HCT116 (cell line): Measurements from ENCODE around the gene SLC30A3. TPM values are rescaled to one million over a fixed set of nuclear protein-coding genes. Genes with fewer than 3 reads are reported as not detected.

ENCODE experiments used
- ATAC-seq: fragments of 200-7000 bp; cut with Tn5 transposase; 2 replicates; pipeline ENCODE4 v1.9.1; 2020; ENCODE audit warnings: mild to moderate bottlenecking, moderate library complexity
- BruUV-seq: library from RNA; stranded (reverse); fragments of 400-500 nt; replicated peaks from 2 replicates; lab custom pipeline; 2021; lab: Mats Ljungman, UMichigan
- CTCF ChIA-PET: fragments of 300-600 bp; sonication (Branson Sonifier 250); formaldehyde crosslinking; loops from one replicate; lab custom pipeline; 2021; ENCODE audit warnings: antibody characterized with exemption; lab: Charles Lee
- POLR2A ChIA-PET: fragments of 300-600, 350-600 bp; sonication (Branson Sonifier 250); formaldehyde crosslinking; loops from one replicate; lab custom pipeline; 2021; ENCODE audit warnings: antibody characterized with exemption; lab: Charles Lee
- RAD21 ChIA-PET, 2 experiments: fragments of 300-600 bp; sonication (Branson Sonifier 250); formaldehyde crosslinking; loops; one replicate each; lab custom pipeline; 2023; ENCODE audit warnings: low total read pairs in 2 of 2; ENCODE audit not compliant: uncharacterized antibody in 2 of 2, unreplicated experiment in 2 of 2, low non-redundant PET in 1 of 2; lab: Charles Lee
- DNase-seq: peaks from one replicate; pipeline ENCODE4 v3.0.0-alpha.2; 2010; ENCODE audit warnings: low read depth, low spot score
- H2AFZ ChIP-seq: fragments of 200-600 bp; shearing (Covaris generic), sonication (generic); 2 replicates; pipeline ENCODE4 v1.6.1; 2017; ENCODE audit warnings: low read depth, mixed run types, mixed read lengths, antibody characterized with exemption, low read length; ENCODE audit not compliant: poor library complexity, severe bottlenecking
- H3K27ac ChIP-seq: 2 replicates; pipeline ENCODE4 v1.5.1; 2012; ENCODE audit warnings: low read depth, low read length
- H3K27me3 ChIP-seq: fragments of 200-600 bp; sonication (generic); 2 replicates; pipeline ENCODE4 v1.6.1; 2016; ENCODE audit warnings: mixed run types, low read length, mixed read lengths; ENCODE audit not compliant: insufficient read depth
- H3K36me3 ChIP-seq, 2 experiments: fragments of 200-500 bp in 1 of 2; fragments of 200-600 bp in 1 of 2; sonication (Bioruptor generic) in 1 of 2; sonication (generic) in 1 of 2; 2 replicates each; pipeline versions ENCODE4 v1.5.1 to v1.6.1; 2014 to 2016; ENCODE audit warnings: low read length in 2 of 2, inconsistent platforms in 1 of 2, mixed read lengths in 1 of 2, mixed run types in 1 of 2; ENCODE audit not compliant: insufficient read depth in 2 of 2, control insufficient read depth in 1 of 2
- H3K4me1 ChIP-seq, 2 experiments: fragments of 200-600 bp in 1 of 2; sonication (generic) in 1 of 2; 2 replicates each; pipeline versions ENCODE4 v1.5.1 to v1.6.1; 2012 to 2017; ENCODE audit warnings: low read length in 2 of 2, inconsistent platforms in 1 of 2, mild to moderate bottlenecking in 1 of 2, mixed read lengths in 1 of 2, mixed run types in 1 of 2, moderate library complexity in 1 of 2; ENCODE audit not compliant: insufficient read depth in 2 of 2, control insufficient read depth in 1 of 2
- H3K4me2 ChIP-seq: fragments of 200-600 bp; sonication (generic); 2 replicates; pipeline ENCODE4 v1.6.1; 2017; ENCODE audit warnings: mixed run types, low read length, mixed read lengths
- H3K4me3 ChIP-seq, 2 experiments: fragments of 200-600 bp in 1 of 2; sonication (generic) in 1 of 2; replicated peaks in 1 of 2; 2 replicates each; pipeline ENCODE4 v1.5.1; 2011 to 2016; ENCODE audit warnings: low read length in 2 of 2, control low read depth in 1 of 2, low read depth in 1 of 2, mild to moderate bottlenecking in 1 of 2, mixed read lengths in 1 of 2, mixed run types in 1 of 2
- H3K79me2 ChIP-seq: fragments of 200-600 bp; sonication (generic); 2 replicates; pipeline ENCODE4 v1.6.1; 2017; ENCODE audit warnings: mild to moderate bottlenecking, mixed run types, low read length, moderate library complexity, mixed read lengths; ENCODE audit not compliant: insufficient read depth
- H3K9ac ChIP-seq: fragments of 200-600 bp; sonication (generic); 2 replicates; pipeline ENCODE4 v1.6.1; 2016; ENCODE audit warnings: low read length, mixed read lengths
- H3K9me2 ChIP-seq: fragments of 200-600 bp; sonication (generic), shearing (Covaris generic); 2 replicates; pipeline ENCODE4 v1.6.1; 2017; ENCODE audit warnings: mixed run types, mild to moderate bottlenecking, moderate library complexity; ENCODE audit not compliant: insufficient read depth
- H3K9me3 ChIP-seq, 2 experiments: fragments of 200-500 bp in 1 of 2; fragments of 200-600 bp in 1 of 2; sonication (Bioruptor generic) in 1 of 2; sonication (generic) in 1 of 2; 2 replicates each; pipeline ENCODE4 v1.6.1; 2014 to 2017; ENCODE audit warnings: low read length in 2 of 2, mixed read lengths in 2 of 2, inconsistent platforms in 1 of 2, low read depth in 1 of 2, mild to moderate bottlenecking in 1 of 2, mixed run types in 1 of 2, moderate library complexity in 1 of 2; ENCODE audit not compliant: control insufficient read depth in 1 of 2, insufficient read depth in 1 of 2
- H4K20me1 ChIP-seq: fragments of 200-600 bp; sonication (generic), shearing (Covaris generic); 2 replicates; pipeline ENCODE4 v1.6.1; 2017; ENCODE audit warnings: mixed run types, mild to moderate bottlenecking, moderate library complexity; ENCODE audit not compliant: insufficient read depth
- EGR1 ChIP-seq: IDR thresholded peaks from 2 replicates; pipeline ENCODE4 v1.6.1; 2012; ENCODE audit warnings: low read depth
- ELF1 ChIP-seq: IDR thresholded peaks from 2 replicates; pipeline ENCODE4 v1.6.1; 2012; ENCODE audit warnings: low read depth, borderline replicate concordance
- EZH2 ChIP-seq: fragments of 200-600 bp; sonication (generic); IDR thresholded peaks from 2 replicates; pipeline ENCODE4 v1.6.1; 2017; ENCODE audit warnings: antibody characterized with exemption, mixed run types
- FOSL1 ChIP-seq: IDR thresholded peaks from 2 replicates; pipeline ENCODE4 v1.6.1; 2012; ENCODE audit warnings: low read depth
- JUND ChIP-seq: IDR thresholded peaks from 2 replicates; pipeline ENCODE4 v1.6.1; 2012
- RAD21 ChIP-seq: IDR thresholded peaks from 2 replicates; pipeline ENCODE4 v1.6.1; 2012; ENCODE audit warnings: low read depth, mild to moderate bottlenecking
- SIN3A ChIP-seq: IDR thresholded peaks from 2 replicates; pipeline ENCODE4 v1.6.1; 2012; ENCODE audit warnings: low read depth
- SP1 ChIP-seq: IDR thresholded peaks from 2 replicates; pipeline ENCODE4 v1.6.1; 2012; ENCODE audit warnings: low read depth
- TCF7L2 ChIP-seq: IDR thresholded peaks from 2 replicates; pipeline ENCODE4 v1.7.0; 2011; ENCODE audit warnings: borderline replicate concordance, inconsistent platforms; ENCODE audit not compliant: insufficient read depth, insufficient read length; ENCODE audit errors: extremely low read depth
- YY1 ChIP-seq: IDR thresholded peaks from 2 replicates; pipeline ENCODE4 v1.6.1; 2011; ENCODE audit warnings: low read length, low read depth, moderate library complexity, mild to moderate bottlenecking; ENCODE audit not compliant: insufficient replicate concordance; ENCODE audit errors: extremely low read depth
- intact Hi-C: fragments of 100-400 bp; cut with micrococcal nuclease; formaldehyde crosslinking; loops from 2 replicates; pipeline ENCODE4 v1.10.0; 2022
- total RNA-seq: library from RNA; stranded (reverse); gene quantifications from one replicate; pipeline ENCODE4 v1.2.1, GENCODE V29; 2021; ENCODE audit not compliant: unreplicated experiment
- TF ChIP-seq, protein P1 (sequence below): IDR thresholded peaks from 2 replicates; pipeline ENCODE4 v1.6.1; 2012
- TF ChIP-seq, protein P2 (sequence below): IDR thresholded peaks from 2 replicates; pipeline ENCODE4 v1.6.1; 2011; ENCODE audit warnings: mild to moderate bottlenecking, low read length, moderate library complexity; ENCODE audit not compliant: insufficient replicate concordance; ENCODE audit errors: extremely low read depth

The SLC30A3 gene
- total RNA-seq, 1 experiment from 2014 or later, result 20.5 TPM

DNA sequence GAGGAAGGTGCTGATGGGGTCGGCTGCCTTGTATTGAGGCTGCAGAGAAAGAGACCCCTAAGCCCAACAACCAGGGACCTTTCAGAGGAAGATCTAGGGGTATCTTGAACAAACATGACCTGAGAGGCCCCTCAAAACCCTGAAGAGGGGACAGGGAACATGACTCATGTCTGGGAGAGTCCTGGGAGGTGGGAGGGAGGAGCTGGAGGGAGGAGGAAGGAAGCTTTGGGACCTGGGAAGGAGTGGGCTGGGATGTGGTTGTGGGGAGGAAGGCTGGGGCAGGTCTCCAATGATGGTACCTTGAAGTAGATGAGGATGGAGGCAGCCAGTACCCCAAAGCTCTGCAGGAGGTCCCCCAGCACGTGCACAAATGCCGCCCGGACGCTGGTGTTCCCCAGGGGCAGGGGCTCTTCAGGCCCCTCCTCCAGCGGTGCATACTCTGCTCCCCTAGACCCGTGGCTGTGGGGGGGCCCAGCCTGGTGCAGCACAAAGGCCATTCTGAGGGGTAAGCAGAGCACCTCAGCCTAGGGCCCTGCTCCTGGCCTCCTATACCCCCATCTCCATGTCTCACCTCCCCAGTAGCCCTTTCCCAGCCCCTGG lies 5.9 kb downstream of the SLC30A3 start:
- H2AFZ ChIP-seq, result no peak overlapping the region
- ChIA-PET RAD21 (no interaction called here), CTCF (no interaction called here), POLR2A (no interaction called here)
- H3K4me2 ChIP-seq, result no peak overlapping the region
- peaks cover 6 to 9% of the 10 kb centered on the region in 2 experiments; a peak in 2 of 4 replicates for H3K4me1 ChIP-seq
- BruUV-seq, result no TSS peak
- intact Hi-C loops, result no loop called here
- peaks cover 5% of the 10 kb centered on the region; the same call in 1 of the 2 replicates for H3K27me3 ChIP-seq
- DNase-seq, result no peak
- TF ChIP-seq ELF1 (no peak), RAD21 (no peak), JUND (no peak), YY1 (no peak), EZH2 (no peak), EGR1 (no peak), SP1 (no peak), TCF7L2 (no peak)
- ATAC-seq, result no peak
- H3K79me2 ChIP-seq, result peaks cover 13% of the 10 kb centered on the region; the same call in 1 of the 2 replicates
- no peak overlapping the region for H3K4me3 ChIP-seq
- H3K9me2 ChIP-seq, result no peaks in the 10 kb centered on the region
- no peak overlapping the region for H3K9ac ChIP-seq
- no peaks in the 10 kb centered on the region for H4K20me1 ChIP-seq
- peaks cover 0 to 2% of the 10 kb centered on the region in 2 experiments; a peak in 2 of 4 replicates for H3K36me3 ChIP-seq
- H3K9me3 ChIP-seq, result no peaks in the 10 kb centered on the region
- H3K27ac ChIP-seq, result no peak overlapping the region

GRCh38 chr2:27255660-27256059 lies 7.2 kb downstream of the SLC30A3 start:
- ChIA-PET RAD21 (no interaction called here), POLR2A (no interaction called here), CTCF (no interaction called here)
- H3K27ac ChIP-seq, result no peak overlapping the region
- H3K4me1 ChIP-seq, result peaks cover 0 to under 1% of the 10 kb centered on the region in 2 experiments; a peak in 1 of 4 replicates
- H3K79me2 ChIP-seq, result 0 out of 2 replicates have a peak, but pooled peaks cover 8% of the 10 kb centered on the region
- no peak overlapping the region for H3K4me2 ChIP-seq
- no peaks in the 10 kb centered on the region for H4K20me1 ChIP-seq
- no peak overlapping the region for H2AFZ ChIP-seq
- no peak for ATAC-seq
- H3K36me3 ChIP-seq, result peaks cover 0 to 2% of the 10 kb centered on the region in 2 experiments; a peak in 2 of 4 replicates
- TF ChIP-seq FOSL1 (no peak), RAD21 (no peak), ELF1 (no peak), SIN3A (no peak)
- TF ChIP-seq, protein P1, sequence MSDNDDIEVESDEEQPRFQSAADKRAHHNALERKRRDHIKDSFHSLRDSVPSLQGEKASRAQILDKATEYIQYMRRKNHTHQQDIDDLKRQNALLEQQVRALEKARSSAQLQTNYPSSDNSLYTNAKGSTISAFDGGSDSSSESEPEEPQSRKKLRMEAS, result no peak
- TF ChIP-seq, protein P2, sequence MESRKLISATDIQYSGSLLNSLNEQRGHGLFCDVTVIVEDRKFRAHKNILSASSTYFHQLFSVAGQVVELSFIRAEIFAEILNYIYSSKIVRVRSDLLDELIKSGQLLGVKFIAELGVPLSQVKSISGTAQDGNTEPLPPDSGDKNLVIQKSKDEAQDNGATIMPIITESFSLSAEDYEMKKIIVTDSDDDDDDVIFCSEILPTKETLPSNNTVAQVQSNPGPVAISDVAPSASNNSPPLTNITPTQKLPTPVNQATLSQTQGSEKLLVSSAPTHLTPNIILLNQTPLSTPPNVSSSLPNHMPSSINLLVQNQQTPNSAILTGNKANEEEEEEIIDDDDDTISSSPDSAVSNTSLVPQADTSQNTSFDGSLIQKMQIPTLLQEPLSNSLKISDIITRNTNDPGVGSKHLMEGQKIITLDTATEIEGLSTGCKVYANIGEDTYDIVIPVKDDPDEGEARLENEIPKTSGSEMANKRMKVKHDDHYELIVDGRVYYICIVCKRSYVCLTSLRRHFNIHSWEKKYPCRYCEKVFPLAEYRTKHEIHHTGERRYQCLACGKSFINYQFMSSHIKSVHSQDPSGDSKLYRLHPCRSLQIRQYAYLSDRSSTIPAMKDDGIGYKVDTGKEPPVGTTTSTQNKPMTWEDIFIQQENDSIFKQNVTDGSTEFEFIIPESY, result no peak
- BruUV-seq, result no TSS peak
- H3K4me3 ChIP-seq, result no peak overlapping the region
- no peaks in the 10 kb centered on the region for H3K9me3 ChIP-seq
- DNase-seq, result no peak
- H3K9me2 ChIP-seq, result no peaks in the 10 kb centered on the region
- no peaks in the 10 kb centered on the region for H3K27me3 ChIP-seq
- no peak overlapping the region for H3K9ac ChIP-seq
- intact Hi-C loops, result no loop called here
